Fibroblast of pulmonary artery (primary cell): ENCODE results near the gene CAMK1D.
A peak's percentile ranks its signal among the peaks of the same experiment; 100 is the strongest.

Experiments
- DNase-seq: peaks from one replicate; pipeline ENCODE4 v3.0.0-alpha.2; 2010; ENCODE audit warnings: low read depth
- H3K4me3 ChIP-seq: replicated peaks from 2 replicates; pipeline ENCODE4 v1.5.1; 2011; ENCODE audit warnings: low read depth, mild to moderate bottlenecking, control low read depth, low read length, moderate library complexity
- TF ChIP-seq, protein P1 (sequence below): IDR thresholded peaks from 2 replicates; pipeline ENCODE4 v1.5.1; 2011; ENCODE audit warnings: mild to moderate bottlenecking, control low read depth, low read length, inconsistent platforms; ENCODE audit errors: missing control alignments

The CAMK1D gene

DNA sequence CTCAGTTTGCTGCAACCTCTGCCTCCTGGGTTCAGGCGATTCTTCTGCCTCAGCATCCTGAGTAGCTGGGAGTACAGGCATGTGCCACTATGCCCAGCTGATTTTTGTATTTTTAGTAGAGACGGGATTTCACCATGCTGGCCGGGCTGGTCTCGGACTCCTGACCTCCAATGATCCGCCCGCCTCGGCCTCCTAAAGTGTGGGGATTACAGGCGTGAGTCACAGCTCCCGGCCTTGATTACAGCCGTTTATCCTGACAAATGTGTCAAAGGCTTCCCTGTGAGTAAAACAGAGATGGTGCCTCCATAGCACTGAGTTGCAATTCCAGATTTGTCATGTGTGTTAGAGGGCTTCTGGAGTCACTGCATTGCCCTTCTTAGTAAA lies 378.5 kb downstream of the CAMK1D start:
- H3K4me3 ChIP-seq = no peak overlapping the region
- TF ChIP-seq, protein P1, sequence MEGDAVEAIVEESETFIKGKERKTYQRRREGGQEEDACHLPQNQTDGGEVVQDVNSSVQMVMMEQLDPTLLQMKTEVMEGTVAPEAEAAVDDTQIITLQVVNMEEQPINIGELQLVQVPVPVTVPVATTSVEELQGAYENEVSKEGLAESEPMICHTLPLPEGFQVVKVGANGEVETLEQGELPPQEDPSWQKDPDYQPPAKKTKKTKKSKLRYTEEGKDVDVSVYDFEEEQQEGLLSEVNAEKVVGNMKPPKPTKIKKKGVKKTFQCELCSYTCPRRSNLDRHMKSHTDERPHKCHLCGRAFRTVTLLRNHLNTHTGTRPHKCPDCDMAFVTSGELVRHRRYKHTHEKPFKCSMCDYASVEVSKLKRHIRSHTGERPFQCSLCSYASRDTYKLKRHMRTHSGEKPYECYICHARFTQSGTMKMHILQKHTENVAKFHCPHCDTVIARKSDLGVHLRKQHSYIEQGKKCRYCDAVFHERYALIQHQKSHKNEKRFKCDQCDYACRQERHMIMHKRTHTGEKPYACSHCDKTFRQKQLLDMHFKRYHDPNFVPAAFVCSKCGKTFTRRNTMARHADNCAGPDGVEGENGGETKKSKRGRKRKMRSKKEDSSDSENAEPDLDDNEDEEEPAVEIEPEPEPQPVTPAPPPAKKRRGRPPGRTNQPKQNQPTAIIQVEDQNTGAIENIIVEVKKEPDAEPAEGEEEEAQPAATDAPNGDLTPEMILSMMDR = no peak
- peak; percentile 13 for DNase-seq

DNA sequence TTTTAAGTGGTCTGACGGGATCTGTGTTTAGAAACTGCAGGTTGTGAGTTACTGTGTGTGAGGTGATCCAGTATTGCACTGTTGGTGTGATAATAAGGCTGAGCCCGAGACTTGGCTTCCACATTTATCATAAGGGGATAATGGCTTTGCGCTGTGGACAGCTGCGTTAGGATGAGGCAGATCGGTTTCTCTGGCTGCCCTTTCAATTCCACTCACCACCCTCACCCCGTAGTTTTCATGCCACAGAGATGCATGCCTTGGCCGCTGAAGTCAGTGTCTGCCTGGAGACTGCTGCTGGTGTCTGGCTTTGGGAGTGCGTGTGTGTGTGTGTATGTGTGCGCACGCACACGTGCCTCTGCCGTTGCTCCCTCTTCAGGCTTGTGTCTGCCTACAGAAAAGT lies 379.1 kb downstream of the CAMK1D start:
- peak; percentile 13 for DNase-seq
- TF ChIP-seq, protein P1 = no peak
- H3K4me3 ChIP-seq = no peak overlapping the region

DNA sequence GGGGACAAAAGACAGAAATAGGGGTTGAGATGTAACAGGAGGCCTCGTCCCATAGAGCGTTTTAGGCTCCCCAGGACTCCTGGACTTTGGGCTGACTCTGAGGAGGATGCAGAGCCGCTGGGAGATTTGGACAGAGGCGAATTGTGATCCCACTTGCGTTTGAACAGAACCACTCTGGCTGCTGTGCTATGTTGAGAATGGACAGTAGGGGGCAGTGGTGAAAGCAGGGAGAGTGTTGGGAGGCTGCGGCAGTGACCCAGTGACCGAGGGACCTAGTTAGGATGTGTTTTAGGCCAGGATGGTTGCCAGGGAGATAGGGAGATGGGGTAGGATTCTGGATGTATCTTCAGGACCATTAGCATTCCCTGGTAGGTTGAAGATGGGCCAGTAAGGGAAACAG lies 380.5 kb downstream of the CAMK1D start:
- DNase-seq = no peak
- no peak overlapping the region for H3K4me3 ChIP-seq
- TF ChIP-seq, protein P1 = peak; percentile 23

DNA sequence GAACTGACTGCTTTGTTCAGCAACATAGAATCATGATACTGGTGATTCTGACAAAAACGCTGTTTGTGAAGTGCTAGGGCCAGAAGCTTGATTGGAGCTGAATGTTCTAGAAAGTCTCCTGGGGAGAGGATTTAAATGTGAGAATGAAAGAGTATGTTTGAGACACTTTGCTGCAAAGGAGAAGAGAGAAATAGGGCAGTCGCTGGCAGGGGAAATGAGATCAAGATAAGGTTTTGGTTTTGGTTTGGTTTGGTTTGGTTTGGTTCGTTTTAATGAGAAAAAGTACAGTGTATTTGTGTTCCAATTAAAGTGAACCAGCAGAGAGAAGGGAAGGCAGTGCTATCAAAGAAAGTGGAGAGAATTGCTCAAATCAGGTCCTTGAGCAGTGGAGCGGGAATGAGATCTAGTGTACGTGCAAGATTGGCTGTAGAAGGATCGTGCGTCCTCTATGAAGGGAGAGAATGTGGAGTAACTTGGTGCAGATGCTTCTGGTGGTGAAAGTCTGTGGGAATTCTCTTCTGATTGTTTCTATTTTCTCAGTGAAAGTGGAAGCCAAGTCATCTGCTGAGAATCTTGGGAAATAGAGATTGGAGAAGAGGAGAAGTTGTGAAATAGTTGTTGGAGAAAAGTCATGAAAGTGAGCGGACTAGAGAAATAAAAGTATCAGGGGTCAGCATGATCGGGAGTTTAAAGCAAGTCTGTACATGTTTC lies 381.6 kb downstream of the CAMK1D start:
- peak; percentile 56 for DNase-seq
- TF ChIP-seq, protein P1 = no peak
- H3K4me3 ChIP-seq = no peak overlapping the region

DNA sequence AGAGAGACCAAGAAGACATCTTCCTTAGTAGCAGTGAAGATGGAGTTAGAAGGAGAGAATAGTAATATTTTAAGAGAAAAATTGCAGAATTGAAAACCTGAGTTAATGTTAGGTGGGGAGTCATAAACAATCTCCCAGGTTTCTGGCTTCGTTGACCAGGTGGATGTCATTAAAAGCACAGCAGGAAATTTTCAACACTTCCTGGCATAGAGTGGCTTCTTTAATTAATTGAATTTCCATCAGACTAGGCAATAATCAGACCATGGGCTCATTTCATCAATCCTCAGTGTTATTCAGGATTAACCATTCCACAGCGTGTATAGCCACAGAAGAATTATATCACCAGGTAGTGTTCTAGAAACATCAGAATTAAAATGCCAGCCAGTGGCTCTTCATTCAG lies 383.9 kb downstream of the CAMK1D start:
- DNase-seq = no peak
- H3K4me3 ChIP-seq = no peak overlapping the region
- TF ChIP-seq, protein P1 = no peak

DNA sequence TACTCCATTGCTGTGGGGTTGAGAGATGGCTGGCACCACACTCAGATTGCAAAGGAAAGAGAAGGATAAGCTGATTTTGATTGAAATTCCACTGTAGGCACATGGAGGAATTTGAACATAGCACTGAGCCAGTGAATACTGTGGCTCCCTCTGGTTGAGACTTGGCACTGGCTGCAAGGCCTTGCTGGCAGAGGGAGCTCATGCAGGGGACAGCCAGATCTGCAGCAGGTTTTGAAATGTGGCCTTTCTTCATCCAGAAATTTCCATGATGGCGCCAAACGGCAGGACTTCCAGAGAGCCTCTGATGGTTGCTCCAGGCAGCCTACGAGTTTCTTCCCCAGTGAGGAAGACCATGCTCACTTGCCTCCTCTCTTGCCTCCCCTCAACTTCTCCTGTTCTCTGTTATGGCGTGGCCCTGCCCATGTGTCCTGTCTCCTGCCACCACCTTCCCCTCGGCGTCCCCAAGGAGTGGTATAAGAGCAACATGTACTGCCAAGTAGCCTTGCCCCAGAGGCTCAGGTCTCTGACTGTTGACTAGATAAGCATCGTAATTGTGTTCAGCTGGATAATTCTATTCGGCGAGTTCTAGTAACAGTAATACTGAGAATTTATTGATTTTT lies 386.6 kb downstream of the CAMK1D start:
- DNase-seq = no peak
- TF ChIP-seq, protein P1 = no peak
- H3K4me3 ChIP-seq = no peak overlapping the region

DNA sequence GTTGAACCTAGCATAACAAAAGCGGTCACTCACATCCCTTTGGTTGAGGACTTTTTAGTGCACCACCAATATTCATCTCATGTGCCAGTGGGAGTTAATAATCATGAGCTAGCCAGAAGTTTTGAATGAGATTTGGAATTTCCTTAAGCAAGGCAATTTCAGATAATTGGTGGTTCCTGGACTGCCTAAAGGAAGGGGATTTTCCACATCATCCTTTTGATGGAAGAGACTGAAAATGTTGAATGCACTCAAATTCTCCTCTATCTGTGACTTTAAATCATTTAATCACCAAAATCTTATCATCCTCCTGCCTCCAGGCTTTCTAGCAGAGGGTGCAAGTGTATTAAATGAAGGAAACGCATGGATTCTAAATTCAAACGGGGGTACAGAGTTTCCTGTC lies 391.5 kb downstream of the CAMK1D start:
- DNase-seq = no peak
- H3K4me3 ChIP-seq = no peak overlapping the region
- TF ChIP-seq, protein P1 = no peak
